GM23338 (cell line): ENCODE results near the gene KCNC2. TPM values are rescaled to one million over a fixed set of nuclear protein-coding genes. Genes with fewer than 3 reads are reported as not detected.

Experiments used
- ATAC-seq: fragments of 200-7000 bp; cut with Tn5 transposase; 3 replicates; pipeline ENCODE4 v1.9.1; 2020
- DNase-seq: peaks from one replicate; pipeline ENCODE4 v3.0.0-alpha.2; 2015; ENCODE audit warnings: low spot score
- H2AFZ ChIP-seq: fragments of 200-600 bp; sonication (generic); 2 replicates; pipeline ENCODE4 v1.8.0; 2016; ENCODE audit warnings: antibody characterized with exemption, mild to moderate bottlenecking, moderate library complexity
- H3F3A ChIP-seq: fragments of 200-600 bp; sonication (generic); replicated peaks from 2 replicates; pipeline ENCODE4 v1.8.0; 2017; ENCODE audit warnings: antibody characterized with exemption, mixed run types, low read depth
- H3K27ac ChIP-seq: fragments of 200-600 bp; sonication (generic); 2 replicates; pipeline ENCODE4 v1.6.1; 2016; ENCODE audit warnings: low read depth
- H3K27me3 ChIP-seq: fragments of 200-600 bp; sonication (generic); 2 replicates; pipeline ENCODE4 v1.8.0; 2016; ENCODE audit warnings: mild to moderate bottlenecking, mixed run types, moderate library complexity; ENCODE audit not compliant: insufficient read depth
- H3K36me3 ChIP-seq: fragments of 200-600 bp; sonication (generic); 2 replicates; pipeline ENCODE4 v1.8.0; 2016; ENCODE audit warnings: mild to moderate bottlenecking; ENCODE audit not compliant: insufficient read depth
- H3K4me1 ChIP-seq: fragments of 200-600 bp; sonication (generic); 2 replicates; pipeline ENCODE4 v1.8.0; 2016; ENCODE audit warnings: mild to moderate bottlenecking, moderate library complexity; ENCODE audit not compliant: insufficient read depth
- H3K4me2 ChIP-seq: fragments of 200-600 bp; sonication (generic); 2 replicates; pipeline ENCODE4 v1.7.1; 2017; ENCODE audit warnings: mixed run types
- H3K4me3 ChIP-seq: fragments of 200-600 bp; sonication (generic); 2 replicates; pipeline ENCODE4 v1.6.1; 2016; ENCODE audit warnings: mixed run types
- H3K79me2 ChIP-seq: fragments of 200-600 bp; sonication (generic); replicated peaks from 2 replicates; pipeline ENCODE4 v1.8.0; 2017; ENCODE audit warnings: mild to moderate bottlenecking; ENCODE audit not compliant: insufficient read depth
- H3K9me2 ChIP-seq: fragments of 200-600 bp; sonication (generic); 2 replicates; pipeline ENCODE4 v1.8.0; 2017; ENCODE audit not compliant: insufficient read depth
- H4K20me1 ChIP-seq: fragments of 200-600 bp; sonication (generic); replicated peaks from 2 replicates; pipeline ENCODE4 v1.8.0; 2017; ENCODE audit warnings: mild to moderate bottlenecking; ENCODE audit not compliant: insufficient read depth
- H3K27ac Mint-ChIP-seq: 2 replicates; pipeline ENCODE4 v1.8.0; 2020; ENCODE audit warnings: inconsistent platforms, mild to moderate bottlenecking, moderate library complexity, mixed read lengths
- H3K27me3 Mint-ChIP-seq: 3 replicates; pipeline ENCODE4 v1.8.0; 2022; ENCODE audit warnings: low read depth, mild to moderate bottlenecking, moderate library complexity, mixed read lengths, inconsistent platforms; ENCODE audit not compliant: insufficient read depth, poor library complexity
- H3K36me3 Mint-ChIP-seq: 3 replicates; pipeline ENCODE4 v1.8.0; 2021; ENCODE audit warnings: low read depth, mild to moderate bottlenecking, inconsistent platforms, moderate library complexity, mixed read lengths
- H3K4me1 Mint-ChIP-seq: 3 replicates; pipeline ENCODE4 v1.8.0; 2020; ENCODE audit warnings: mild to moderate bottlenecking, inconsistent platforms, mixed read lengths
- H3K4me3 Mint-ChIP-seq: 3 replicates; pipeline ENCODE4 v1.8.0; 2021; ENCODE audit warnings: moderate library complexity, mild to moderate bottlenecking, inconsistent platforms, mixed read lengths
- H3K9me3 Mint-ChIP-seq: 3 replicates; pipeline ENCODE4 v1.8.0; 2020; ENCODE audit warnings: moderate library complexity, mild to moderate bottlenecking, inconsistent platforms, mixed read lengths
- CREB1 ChIP-seq: fragments of 250-450 bp; sonication (Bioruptor Pico); IDR thresholded peaks from 2 replicates; pipeline ENCODE4 v1.5.0; 2020; ENCODE audit warnings: low read depth, mild to moderate bottlenecking, moderate library complexity
- CTCF ChIP-seq, 2 experiments: fragments of 200-600 bp in 1 of 2; sonication (generic) in 1 of 2; conservative IDR thresholded peaks; 2 replicates each; pipeline versions ENCODE4 v1.5.1 to v1.6.1; 2016 to 2017; ENCODE audit warnings: antibody characterized with exemption in 2 of 2, low read depth in 2 of 2, mild to moderate bottlenecking in 2 of 2, moderate library complexity in 1 of 2
- ETS1 ChIP-seq: IDR thresholded peaks from 2 replicates; pipeline ENCODE4 v1.6.1; 2016; ENCODE audit warnings: antibody characterized with exemption
- EZH2 ChIP-seq: fragments of 200-600 bp; sonication (generic); IDR thresholded peaks from one replicate; pipeline ENCODE4 v1.8.0; 2017; ENCODE audit warnings: antibody characterized with exemption, mild to moderate bottlenecking, low read depth; ENCODE audit not compliant: unreplicated experiment
- EZH2phosphoT487 ChIP-seq: fragments of 200-600 bp; sonication (generic); IDR thresholded peaks from one replicate; pipeline ENCODE4 v1.8.1; 2018; ENCODE audit warnings: antibody characterized with exemption; ENCODE audit not compliant: unreplicated experiment
- JUNB ChIP-seq: IDR thresholded peaks from one replicate; pipeline ENCODE4 v1.6.1; 2016; ENCODE audit warnings: antibody characterized with exemption; ENCODE audit not compliant: unreplicated experiment
- NANOG ChIP-seq: IDR thresholded peaks from 2 replicates; pipeline ENCODE4 v1.6.1; 2016; ENCODE audit warnings: antibody characterized with exemption, borderline replicate concordance
- REST ChIP-seq: IDR thresholded peaks from one replicate; pipeline ENCODE4 v1.6.1; 2018; ENCODE audit warnings: antibody characterized with exemption; ENCODE audit not compliant: unreplicated experiment
- ZNF114 ChIP-seq: fragments of 250-450 bp; sonication (Bioruptor Pico); IDR thresholded peaks from 2 replicates; pipeline ENCODE4 v1.5.0; 2020; ENCODE audit warnings: mild to moderate bottlenecking, moderate library complexity
- ZNF462 ChIP-seq: fragments of 250-450 bp; sonication (Bioruptor Pico); IDR thresholded peaks from 2 replicates; pipeline ENCODE4 v1.5.0; 2020; ENCODE audit warnings: mild to moderate bottlenecking, moderate library complexity
- polyA plus RNA-seq: library from polyadenylated mRNA; unstranded; fragments of >200 nt; fragmentation: Nextera tagmentation; extraction: Ambion mirVana; gene quantifications from 2 replicates; pipeline ENCODE4 v1.2.1, GENCODE V29; 2016
- total RNA-seq: library from RNA; depleted of rRNA; stranded (reverse); fragments of >200 nt; shearing (Covaris generic); gene quantifications from 2 replicates; pipeline ENCODE4 v1.2.3, GENCODE V29; 2014

Gene KCNC2
- total and polyA plus RNA-seq, 2 experiments from 2014 or later, result 0.10 TPM; not detected in 1

GRCh38 chr12:75081305-75081704 is 128.3 kb downstream of the KCNC2 start (continued):
- TF ChIP-seq CTCF (conservative IDR thresholded peaks at IDR 0.05; ENCODE audit: low read depth in 2 of 2) (no peak), NANOG (no peak), ETS1 (no peak), JUNB (no peak), EZH2phosphoT487 (no peak)

- Mint-ChIP-seq H3K27me3 (peaks cover 1% of the 10 kb centered on the region), H3K4me1 (no peaks in the 10 kb centered on the region), H3K9me3 (no peaks in the 10 kb centered on the region), H3K4me3 (no peak overlapping the region), H3K27ac (no peak overlapping the region), H3K36me3 (no peaks in the 10 kb centered on the region)
- Histone ChIP-seq H3K4me3 (no peak overlapping the region), H3K4me2 (no peak overlapping the region), H3K27ac (no peak overlapping the region), H3K4me1 (no peaks in the 10 kb centered on the region), H3F3A (no peaks in the 10 kb centered on the region), H4K20me1 (no peaks in the 10 kb centered on the region), H2AFZ (no peak overlapping the region), H3K9me2 (no peaks in the 10 kb centered on the region), H3K27me3 (no peaks in the 10 kb centered on the region), H3K79me2 (no peaks in the 10 kb centered on the region), H3K36me3 (no peaks in the 10 kb centered on the region)
- no peak for ATAC-seq
- DNase-seq, result no peak
- TF ChIP-seq CTCF (conservative IDR thresholded peaks at IDR 0.05; ENCODE audit: low read depth in 2 of 2) (no peak), ZNF462 (CRISPR knock-in tag) (no peak), EZH2 (no peak), ZNF114 (CRISPR knock-in tag) (no peak), CREB1 (no peak), NANOG (no peak), REST (no peak)
These were observed 129.1 kb downstream of the KCNC2 start for GRCh38 chr12:75080582-75080981.
